GM13977 (cell line): Measurements from ENCODE around the gene CTNND2.

Source experiments
- DNase-seq: peaks from one replicate; pipeline ENCODE4 v3.0.0; 2012; ENCODE audit warnings: low spot score
- CTCF ChIP-seq: IDR thresholded peaks from 2 replicates; pipeline ENCODE4 v1.5.1; 2012; ENCODE audit warnings: mild to moderate bottlenecking, control low read depth; ENCODE audit not compliant: insufficient read depth; ENCODE audit errors: extremely low read depth, missing control alignments
- in situ Hi-C: fragments of 300-500 bp; cut with MboI; formaldehyde crosslinking; loops from one replicate; pipeline ENCODE4 v1.12.0; 2022; ENCODE audit warnings: low sequenced_read_pairs, low pct_unique_long_range_greater_than_20kb, mixed read lengths, inconsistent platforms; ENCODE audit not compliant: unreplicated experiment

CTNND2 gene

GRCh38 chr5:11363631-11364178, 540.5 kb downstream of the CTNND2 start:
- TF ChIP-seq CTCF = no peak
- DNase-seq = no peak
- in situ Hi-C loops = no loop called here

GRCh38 chr5:11361768-11362167, 542.5 kb downstream of the CTNND2 start:
- no peak for DNase-seq
- no peak for TF ChIP-seq CTCF
- in situ Hi-C loops = no loop called here

GRCh38 chr5:11357928-11358327, 546.3 kb downstream of the CTNND2 start:
- in situ Hi-C loops = no loop called here
- DNase-seq = no peak
- TF ChIP-seq CTCF = no peak

GRCh38 chr5:11355491-11355890, 548.8 kb downstream of the CTNND2 start:
- no peak for TF ChIP-seq CTCF
- no peak for DNase-seq
- in situ Hi-C loops = no loop called here

GRCh38 chr5:11346336-11346735, 557.9 kb downstream of the CTNND2 start:
- TF ChIP-seq CTCF = no peak
- DNase-seq = no peak
- in situ Hi-C loops = no loop called here

GRCh38 chr5:11335881-11336760, 568.1 kb downstream of the CTNND2 start:
- in situ Hi-C loops = no loop called here
- no peak for TF ChIP-seq CTCF
- DNase-seq = no peak
